A673 (cell line): ENCODE data around the gene LRRC3.

Experiments used
- EZH2 ChIP-seq: fragments of 200-600 bp; sonication (generic); IDR thresholded peaks from 2 replicates; pipeline ENCODE4 v1.6.1; 2017; ENCODE audit warnings: borderline replicate concordance, low read depth, mild to moderate bottlenecking, mixed read lengths, antibody characterized with exemption, low read length; ENCODE audit not compliant: poor library complexity, severe bottlenecking
- TF ChIP-seq, protein P1 (sequence below): fragments of 300-800, 200-600 bp; sonication (generic); conservative IDR thresholded peaks from 2 replicates; pipeline ENCODE4 v1.5.1; 2017; ENCODE audit warnings: low read depth, mild to moderate bottlenecking, antibody characterized with exemption, low read length, moderate library complexity, mixed read lengths

DNA sequence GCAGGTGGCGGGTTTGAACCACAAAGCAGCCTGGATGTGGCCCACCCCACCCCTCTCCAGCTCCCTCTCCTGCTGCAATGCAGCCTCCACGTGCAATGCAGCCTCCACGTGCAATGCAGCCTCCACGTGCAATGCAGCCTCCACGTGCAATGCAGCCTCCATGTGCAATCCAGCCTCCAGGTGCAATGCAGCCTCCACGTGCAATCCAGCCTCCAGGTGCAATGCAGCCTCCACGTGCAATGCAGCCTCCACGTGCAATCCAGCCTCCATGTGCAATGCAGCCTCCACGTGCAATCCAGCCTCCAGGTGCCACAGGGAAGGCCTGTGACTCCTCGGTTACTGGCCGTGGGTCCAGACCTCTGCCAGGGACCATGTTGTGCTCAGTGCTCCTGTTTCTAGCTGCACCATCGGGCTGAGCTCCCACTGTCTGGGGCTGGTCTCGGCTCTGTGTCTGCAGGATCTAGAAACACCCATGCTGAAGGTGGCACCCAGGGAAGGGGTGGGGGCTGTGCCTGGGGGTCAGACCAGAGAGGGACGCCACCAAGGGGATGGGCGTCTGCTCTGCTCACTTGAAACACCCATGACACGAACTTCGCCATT, 11.9 kb upstream of the LRRC3 start:
- TF ChIP-seq, protein P1, sequence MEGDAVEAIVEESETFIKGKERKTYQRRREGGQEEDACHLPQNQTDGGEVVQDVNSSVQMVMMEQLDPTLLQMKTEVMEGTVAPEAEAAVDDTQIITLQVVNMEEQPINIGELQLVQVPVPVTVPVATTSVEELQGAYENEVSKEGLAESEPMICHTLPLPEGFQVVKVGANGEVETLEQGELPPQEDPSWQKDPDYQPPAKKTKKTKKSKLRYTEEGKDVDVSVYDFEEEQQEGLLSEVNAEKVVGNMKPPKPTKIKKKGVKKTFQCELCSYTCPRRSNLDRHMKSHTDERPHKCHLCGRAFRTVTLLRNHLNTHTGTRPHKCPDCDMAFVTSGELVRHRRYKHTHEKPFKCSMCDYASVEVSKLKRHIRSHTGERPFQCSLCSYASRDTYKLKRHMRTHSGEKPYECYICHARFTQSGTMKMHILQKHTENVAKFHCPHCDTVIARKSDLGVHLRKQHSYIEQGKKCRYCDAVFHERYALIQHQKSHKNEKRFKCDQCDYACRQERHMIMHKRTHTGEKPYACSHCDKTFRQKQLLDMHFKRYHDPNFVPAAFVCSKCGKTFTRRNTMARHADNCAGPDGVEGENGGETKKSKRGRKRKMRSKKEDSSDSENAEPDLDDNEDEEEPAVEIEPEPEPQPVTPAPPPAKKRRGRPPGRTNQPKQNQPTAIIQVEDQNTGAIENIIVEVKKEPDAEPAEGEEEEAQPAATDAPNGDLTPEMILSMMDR = no peak
- TF ChIP-seq EZH2 = no peak
